ENCODE measurements around the gene ANKRD52. TPM values are rescaled to one million over a fixed set of nuclear protein-coding genes. Genes with fewer than 3 reads are reported as not detected.

The ANKRD52 gene
- total RNA-seq, 1 experiment from 2014 or later, result 67.5 TPM

GRCh38 chr12:56229916-56230431 lies 28.2 kb downstream of the ANKRD52 start, which contains the start of gene SLC39A5:
Gene SLC39A5 (plus strand): TSS chr12:56230051. CDS start chr12:56231275, 1,224 bp downstream.
- intact Hi-C loops (cut with micrococcal nuclease; ENCODE audit: unreplicated experiment), result no loop called here
- Histone ChIP-seq H3K27me3 (ENCODE audit: control insufficient read depth, insufficient read depth, low read length) (no peaks in the 10 kb centered on the region), H3K9me3 (ENCODE audit: control insufficient read depth, insufficient read depth, low read depth, low read length) (no peaks in the 10 kb centered on the region), H3K27ac (ENCODE audit: low read length) (no peak within 1 kb of the TSS), H3K36me3 (ENCODE audit: control insufficient read depth, insufficient read depth, low read length) (no peaks in the 10 kb centered on the region), H3K4me3 (ENCODE audit: low read depth in 2 of 2, low read length in 2 of 2) (no peak within 1 kb of the TSS), H3K4me1 (ENCODE audit: control insufficient read depth, insufficient read depth, low read length) (peaks cover 5% of the 10 kb centered on the region)
- in situ Hi-C loops (cut with HindIII; ENCODE audit: low pct_unique_long_range_greater_than_20kb, low sequenced_read_pairs), result no loop called here
- DNase-seq (ENCODE audit: low read depth, low spot score) (no peak), ATAC-seq (no peak)
- TF ChIP-seq POLR2AphosphoS5 (IDR thresholded peaks at IDR 0.05; ENCODE audit: low read depth, low read length), result no peak
- TF ChIP-seq, protein P1, sequence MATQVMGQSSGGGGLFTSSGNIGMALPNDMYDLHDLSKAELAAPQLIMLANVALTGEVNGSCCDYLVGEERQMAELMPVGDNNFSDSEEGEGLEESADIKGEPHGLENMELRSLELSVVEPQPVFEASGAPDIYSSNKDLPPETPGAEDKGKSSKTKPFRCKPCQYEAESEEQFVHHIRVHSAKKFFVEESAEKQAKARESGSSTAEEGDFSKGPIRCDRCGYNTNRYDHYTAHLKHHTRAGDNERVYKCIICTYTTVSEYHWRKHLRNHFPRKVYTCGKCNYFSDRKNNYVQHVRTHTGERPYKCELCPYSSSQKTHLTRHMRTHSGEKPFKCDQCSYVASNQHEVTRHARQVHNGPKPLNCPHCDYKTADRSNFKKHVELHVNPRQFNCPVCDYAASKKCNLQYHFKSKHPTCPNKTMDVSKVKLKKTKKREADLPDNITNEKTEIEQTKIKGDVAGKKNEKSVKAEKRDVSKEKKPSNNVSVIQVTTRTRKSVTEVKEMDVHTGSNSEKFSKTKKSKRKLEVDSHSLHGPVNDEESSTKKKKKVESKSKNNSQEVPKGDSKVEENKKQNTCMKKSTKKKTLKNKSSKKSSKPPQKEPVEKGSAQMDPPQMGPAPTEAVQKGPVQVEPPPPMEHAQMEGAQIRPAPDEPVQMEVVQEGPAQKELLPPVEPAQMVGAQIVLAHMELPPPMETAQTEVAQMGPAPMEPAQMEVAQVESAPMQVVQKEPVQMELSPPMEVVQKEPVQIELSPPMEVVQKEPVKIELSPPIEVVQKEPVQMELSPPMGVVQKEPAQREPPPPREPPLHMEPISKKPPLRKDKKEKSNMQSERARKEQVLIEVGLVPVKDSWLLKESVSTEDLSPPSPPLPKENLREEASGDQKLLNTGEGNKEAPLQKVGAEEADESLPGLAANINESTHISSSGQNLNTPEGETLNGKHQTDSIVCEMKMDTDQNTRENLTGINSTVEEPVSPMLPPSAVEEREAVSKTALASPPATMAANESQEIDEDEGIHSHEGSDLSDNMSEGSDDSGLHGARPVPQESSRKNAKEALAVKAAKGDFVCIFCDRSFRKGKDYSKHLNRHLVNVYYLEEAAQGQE (IDR thresholded peaks at IDR 0.05; ENCODE audit: insufficient read depth in 1 of 2, low read depth in 2 of 2, low read length in 1 of 2), result no peak
- ChIA-PET POLR2A (interaction anchor here (0.6 kb wide), 1 partner anchor 103 kb away, joined by 6 read pairs; no protein-coding TSS in a partner anchor), CTCF (interaction anchor here (0.6 kb wide), 1 partner anchor 21 kb away, joined by 8 read pairs; no protein-coding TSS in a partner anchor)
- no TSS peak for BruUV-seq (replicated peaks)

DNA sequence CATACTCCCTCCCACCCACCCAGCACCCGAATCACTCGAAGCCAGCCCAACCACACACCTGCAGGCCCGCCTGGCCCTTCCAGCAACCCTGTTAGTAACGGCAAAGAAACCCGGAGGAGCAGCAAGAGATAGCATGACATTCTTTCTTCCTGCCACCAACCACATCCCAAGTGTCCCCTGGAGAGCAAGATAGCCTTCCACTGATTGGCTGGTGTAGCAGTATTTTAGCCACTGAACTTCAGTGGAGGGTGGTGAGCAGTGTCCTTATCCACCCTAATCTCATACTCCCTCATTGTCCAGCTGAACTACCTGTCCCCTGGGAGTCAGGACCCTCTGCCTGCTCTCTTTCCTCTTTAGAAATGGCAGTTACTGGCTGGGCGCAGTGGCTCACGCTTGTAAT lies 29.1 kb downstream of the ANKRD52 start:
- in situ Hi-C loops (cut with HindIII; ENCODE audit: low pct_unique_long_range_greater_than_20kb, low sequenced_read_pairs), result no loop called here
- intact Hi-C loops (cut with micrococcal nuclease; ENCODE audit: unreplicated experiment), result no loop called here
- TF ChIP-seq, protein P2, sequence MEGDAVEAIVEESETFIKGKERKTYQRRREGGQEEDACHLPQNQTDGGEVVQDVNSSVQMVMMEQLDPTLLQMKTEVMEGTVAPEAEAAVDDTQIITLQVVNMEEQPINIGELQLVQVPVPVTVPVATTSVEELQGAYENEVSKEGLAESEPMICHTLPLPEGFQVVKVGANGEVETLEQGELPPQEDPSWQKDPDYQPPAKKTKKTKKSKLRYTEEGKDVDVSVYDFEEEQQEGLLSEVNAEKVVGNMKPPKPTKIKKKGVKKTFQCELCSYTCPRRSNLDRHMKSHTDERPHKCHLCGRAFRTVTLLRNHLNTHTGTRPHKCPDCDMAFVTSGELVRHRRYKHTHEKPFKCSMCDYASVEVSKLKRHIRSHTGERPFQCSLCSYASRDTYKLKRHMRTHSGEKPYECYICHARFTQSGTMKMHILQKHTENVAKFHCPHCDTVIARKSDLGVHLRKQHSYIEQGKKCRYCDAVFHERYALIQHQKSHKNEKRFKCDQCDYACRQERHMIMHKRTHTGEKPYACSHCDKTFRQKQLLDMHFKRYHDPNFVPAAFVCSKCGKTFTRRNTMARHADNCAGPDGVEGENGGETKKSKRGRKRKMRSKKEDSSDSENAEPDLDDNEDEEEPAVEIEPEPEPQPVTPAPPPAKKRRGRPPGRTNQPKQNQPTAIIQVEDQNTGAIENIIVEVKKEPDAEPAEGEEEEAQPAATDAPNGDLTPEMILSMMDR (IDR thresholded peaks at IDR 0.05), result no peak
- TF ChIP-seq POLR2AphosphoS5 (IDR thresholded peaks at IDR 0.05; ENCODE audit: low read depth, low read length), result no peak
- TSS peak; percentile 97 for BruUV-seq (replicated peaks)
- CTCF ChIA-PET, result no interaction called here
- Histone ChIP-seq H3K9me3 (ENCODE audit: control insufficient read depth, insufficient read depth, low read depth, low read length) (no peaks in the 10 kb centered on the region), H3K27me3 (ENCODE audit: control insufficient read depth, insufficient read depth, low read length) (no peaks in the 10 kb centered on the region), H3K4me1 (ENCODE audit: control insufficient read depth, insufficient read depth, low read length) (peaks cover 6% of the 10 kb centered on the region), H3K4me3 (ENCODE audit: low read depth in 2 of 2, low read length in 2 of 2) (no peak overlapping the region), H3K36me3 (ENCODE audit: control insufficient read depth, insufficient read depth, low read length) (no peaks in the 10 kb centered on the region; the same call in 1 of the 2 replicates), H3K27ac (ENCODE audit: low read length) (no peak overlapping the region)
- POLR2A ChIA-PET, result no interaction called here
- ATAC-seq (no peak), DNase-seq (ENCODE audit: low read depth, low spot score) (no peak)

- Histone ChIP-seq H3K9me3 (ENCODE audit: control insufficient read depth, insufficient read depth, low read depth, low read length) (no peaks in the 10 kb centered on the region), H3K27ac (ENCODE audit: low read length) (peak overlapping the region; percentile 94), H3K4me1 (ENCODE audit: control insufficient read depth, insufficient read depth, low read length) (peaks cover 16% of the 10 kb centered on the region), H3K36me3 (ENCODE audit: control insufficient read depth, insufficient read depth, low read length) (no peaks in the 10 kb centered on the region; the same call in 1 of the 2 replicates), H3K4me3 (ENCODE audit: low read depth in 2 of 2, low read length in 2 of 2) (peak overlapping the region; percentile 71 to 81), H3K27me3 (ENCODE audit: control insufficient read depth, insufficient read depth, low read length) (no peaks in the 10 kb centered on the region)
- in situ Hi-C loops (cut with HindIII; ENCODE audit: low pct_unique_long_range_greater_than_20kb, low sequenced_read_pairs), result no loop called here
- CTCF ChIA-PET, result no interaction called here
- no TSS peak for BruUV-seq (replicated peaks)
- ATAC-seq (no peak), DNase-seq (ENCODE audit: low read depth, low spot score) (no peak)
- TF ChIP-seq, protein P2 (IDR thresholded peaks at IDR 0.05), result no peak
- TF ChIP-seq, protein P1 (IDR thresholded peaks at IDR 0.05; ENCODE audit: insufficient read depth in 1 of 2, low read depth in 2 of 2, low read length in 1 of 2), result peak; percentile 76 to 81
- intact Hi-C loops (cut with micrococcal nuclease; ENCODE audit: unreplicated experiment), result loop anchor here (2.0 kb wide), 1 partner anchor 32 kb away; no protein-coding TSS in a partner anchor
- POLR2A ChIA-PET, result no interaction called here
Observed at GRCh38 chr12:56224954-56225353, 33.2 kb downstream of the ANKRD52 start.
